ENCODE measurements around the gene LYSMD2. TPM values are rescaled to one million over a fixed set of nuclear protein-coding genes. Genes with fewer than 3 reads are reported as not detected.

LYSMD2 gene
- total RNA-seq, 4 donors from 2014 or later: 10.0 to 14.1 (median 12.9) TPM

- intact Hi-C loops (cut with DNase I): no loop called here
- Histone ChIP-seq H3K4me3 (peak overlapping the region; percentile 31 to 48 (median 35)), H3K4me1 (peaks cover 20 to 55% (median 47%) of the 10 kb centered on the region in 4 donors), H3K27me3 (no peaks in the 10 kb centered on the region), H3K36me3 (no peaks in the 10 kb centered on the region), H3K9me3 (no peaks in the 10 kb centered on the region), H3K27ac (replicated peaks in 1 of 4) (peak overlapping the region; percentile 64 to 80 (median 78))
- TF ChIP-seq EP300 (IDR thresholded peaks at IDR 0.05): no peak
- TF ChIP-seq POLR2A (IDR thresholded peaks at IDR 0.05; ENCODE audit: low read depth): no peak
- no peak for TF ChIP-seq CTCF (IDR thresholded peaks at IDR 0.05)
- peak in 1 of 2 donors; percentile 28 for TF ChIP-seq POLR2AphosphoS5 (IDR thresholded peaks at IDR 0.05)
- 14% methylated on average over 4 of the region's 5 CpGs for WGBS
- DNase-seq (ENCODE audit: extremely low spot score): peak; percentile 80
Observed at GRCh38 chr15:51731549-51732267, 5.7 kb downstream of the LYSMD2 start.

GRCh38 chr15:51727141-51727897, 10.1 kb downstream of the LYSMD2 start:
- no peak for TF ChIP-seq POLR2AphosphoS5 (IDR thresholded peaks at IDR 0.05)
- TF ChIP-seq CTCF (IDR thresholded peaks at IDR 0.05): no peak
- TF ChIP-seq POLR2A (IDR thresholded peaks at IDR 0.05; ENCODE audit: low read depth): no peak
- TF ChIP-seq EP300 (IDR thresholded peaks at IDR 0.05): no peak
- no peaks in the 10 kb centered on the region for H3K9me3 ChIP-seq
- no peaks in the 10 kb centered on the region for H3K36me3 ChIP-seq
- DNase-seq (ENCODE audit: extremely low spot score): no peak
- H3K4me3 ChIP-seq: no peak overlapping the region
- WGBS: 84% methylated on average over 4 of the region's 4 CpGs
- no peaks in the 10 kb centered on the region for H3K27me3 ChIP-seq
- intact Hi-C loops (cut with DNase I): loop anchor here (10.0 kb wide), 1 partner anchor 47 kb away; no protein-coding TSS in a partner anchor
- H3K27ac ChIP-seq (replicated peaks in 1 of 4): peak overlapping the region in 1 of 4 donors; percentile 19
- peaks cover 28 to 51% (median 49%) of the 10 kb centered on the region in 4 donors for H3K4me1 ChIP-seq

GRCh38 chr15:51726302-51727073, 11.0 kb downstream of the LYSMD2 start:
- Histone ChIP-seq H3K9me3 (no peaks in the 10 kb centered on the region), H3K27ac (replicated peaks in 1 of 4) (peak overlapping the region in 2 of 4 donors; percentile 19 to 48), H3K4me1 (peaks cover 25 to 43% (median 40%) of the 10 kb centered on the region in 4 donors), H3K4me3 (no peak overlapping the region), H3K27me3 (no peaks in the 10 kb centered on the region), H3K36me3 (peaks cover 0 to 4% (median 0%) of the 10 kb centered on the region in 4 donors)
- TF ChIP-seq EP300 (IDR thresholded peaks at IDR 0.05): no peak
- peak; percentile 61 to 90 for TF ChIP-seq POLR2AphosphoS5 (IDR thresholded peaks at IDR 0.05)
- no peak for DNase-seq (ENCODE audit: extremely low spot score)
- WGBS: 31% methylated on average over 5 of the region's 5 CpGs
- intact Hi-C loops (cut with DNase I): loop anchor here (10.0 kb wide), 1 partner anchor 48 kb away; no protein-coding TSS in a partner anchor

- intact Hi-C loops (cut with DNase I): loop anchor here (10.0 kb wide), 1 partner anchor 50 kb away; no protein-coding TSS in a partner anchor
- no peaks in the 10 kb centered on the region for H3K9me3 ChIP-seq
- H3K27ac ChIP-seq (replicated peaks in 1 of 4): no peak overlapping the region
- no peak for TF ChIP-seq EP300 (IDR thresholded peaks at IDR 0.05)
- no peak for TF ChIP-seq CTCF (IDR thresholded peaks at IDR 0.05)
- no peak for TF ChIP-seq POLR2A (IDR thresholded peaks at IDR 0.05; ENCODE audit: low read depth)
- TF ChIP-seq POLR2AphosphoS5 (IDR thresholded peaks at IDR 0.05): no peak
- H3K4me3 ChIP-seq: no peak overlapping the region
- H3K36me3 ChIP-seq: peaks cover 0 to 18% (median 3%) of the 10 kb centered on the region in 4 donors
- peaks cover 26 to 34% (median 31%) of the 10 kb centered on the region in 4 donors for H3K4me1 ChIP-seq
- DNase-seq (ENCODE audit: extremely low spot score): no peak
- no peaks in the 10 kb centered on the region for H3K27me3 ChIP-seq
- WGBS: 53% methylated on average over 1 of the region's 1 CpG
Observed at GRCh38 chr15:51724673-51725072, 12.8 kb downstream of the LYSMD2 start.
